GM12878 (cell line): Measurements from ENCODE around the gene COL4A5.
"Not testable (repeated sequence)": the region's sequence is repeated elsewhere in the genome, so short reads cannot be mapped to it uniquely, and the experiment has no call there.

Source experiments
- CBX3 ChIP-seq: fragments of 200-600 bp; sonication (generic); IDR thresholded peaks from 2 replicates; pipeline ENCODE4 v1.6.1; 2016; ENCODE audit warnings: low read depth, borderline replicate concordance
- NR2C2 ChIP-seq: IDR thresholded peaks from 2 replicates; pipeline ENCODE4 v1.6.1; 2011; ENCODE audit warnings: borderline replicate concordance, low read depth; ENCODE audit not compliant: control insufficient read depth, insufficient read length
- PAX5 ChIP-seq: IDR thresholded peaks from 2 replicates; pipeline ENCODE4 v1.6.1; 2011; ENCODE audit warnings: low read depth, low read length, borderline replicate concordance
- POLR2A ChIP-seq: IDR thresholded peaks from 2 replicates; pipeline ENCODE4 v1.6.1; 2011; ENCODE audit warnings: low read depth, mild to moderate bottlenecking, low read length
- RAD21 ChIP-seq: IDR thresholded peaks from 2 replicates; pipeline ENCODE4 v1.6.1; 2011; ENCODE audit warnings: mild to moderate bottlenecking, low read depth, low read length, moderate library complexity; ENCODE audit not compliant: insufficient read depth
- RUNX3 ChIP-seq: IDR thresholded peaks from 2 replicates; pipeline ENCODE4 v1.6.1; 2012; ENCODE audit warnings: low read length, inconsistent platforms
- SP1 ChIP-seq: IDR thresholded peaks from one replicate; pipeline ENCODE4 v1.6.1; 2011; ENCODE audit warnings: low read depth, low read length
- TF ChIP-seq, protein P1 (sequence below), 3 experiments: IDR thresholded peaks in 2 of 3; conservative IDR thresholded peaks in 1 of 3; 2 replicates each; pipeline ENCODE4 v1.5.1; 2011; ENCODE audit warnings: low read depth in 3 of 3, low read length in 3 of 3, mild to moderate bottlenecking in 3 of 3, control low read depth in 2 of 3, moderate library complexity in 2 of 3, inconsistent platforms in 1 of 3, mixed read lengths in 1 of 3; ENCODE audit not compliant: control insufficient read depth in 2 of 3, insufficient read depth in 1 of 3; ENCODE audit errors: extremely low read depth in 1 of 3
- TF ChIP-seq, protein P2 (sequence below): IDR thresholded peaks from 2 replicates; pipeline ENCODE4 v1.6.1; 2012; ENCODE audit warnings: mild to moderate bottlenecking, low read depth, low read length
- TF ChIP-seq, protein P3 (sequence below): IDR thresholded peaks from 2 replicates; pipeline ENCODE4 v1.6.1; 2011; ENCODE audit warnings: borderline replicate concordance, low read depth, mild to moderate bottlenecking, moderate library complexity, low read length; ENCODE audit not compliant: insufficient read depth, poor library complexity, severe bottlenecking
- TF ChIP-seq, protein P4 (sequence below): fragments of 450-650 bp; IDR thresholded peaks from 2 replicates; pipeline ENCODE4 v1.6.1; 2017; ENCODE audit warnings: mild to moderate bottlenecking, moderate library complexity

DNA sequence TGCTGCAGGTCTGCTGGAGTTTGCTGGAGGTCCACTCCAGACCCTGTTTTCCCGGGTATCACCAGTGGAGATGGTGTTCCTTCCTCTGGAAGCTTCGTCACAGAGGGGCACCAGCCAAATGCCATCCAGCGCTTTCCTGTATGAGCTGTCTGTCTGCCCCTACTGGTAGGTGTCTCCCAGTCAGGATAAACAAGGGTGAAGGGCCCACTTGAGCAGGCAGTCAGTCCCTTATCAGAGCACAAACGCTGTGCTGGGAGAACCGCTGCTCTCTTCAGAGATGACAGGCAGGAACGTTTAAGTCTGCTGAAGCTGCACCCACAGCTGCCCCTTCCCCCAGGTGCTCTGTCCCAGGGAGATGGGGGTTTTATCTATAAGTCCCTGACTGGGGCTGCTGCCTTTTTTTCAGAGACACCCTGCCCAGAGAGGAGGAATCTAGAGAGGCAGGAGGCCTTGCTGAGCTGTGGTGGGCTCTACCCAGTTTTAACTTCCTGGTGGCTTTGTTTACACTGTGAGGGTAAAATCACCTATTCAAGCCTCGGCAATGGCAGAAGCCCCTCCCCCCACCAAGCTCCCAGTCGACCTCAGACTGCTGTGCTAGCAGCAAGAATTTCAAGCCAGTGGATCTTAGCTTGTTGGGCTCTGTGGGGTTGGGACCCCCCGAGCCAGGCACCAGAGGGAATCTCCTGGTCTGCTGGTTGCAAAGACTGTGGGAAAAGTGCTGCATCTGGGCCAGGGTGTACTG is 48.5 kb upstream of the COL4A5 start:
- not testable (repeated sequence) for TF ChIP-seq CBX3, PAX5, RAD21, NR2C2, RUNX3, SP1, POLR2A
- TF ChIP-seq, protein P1, sequence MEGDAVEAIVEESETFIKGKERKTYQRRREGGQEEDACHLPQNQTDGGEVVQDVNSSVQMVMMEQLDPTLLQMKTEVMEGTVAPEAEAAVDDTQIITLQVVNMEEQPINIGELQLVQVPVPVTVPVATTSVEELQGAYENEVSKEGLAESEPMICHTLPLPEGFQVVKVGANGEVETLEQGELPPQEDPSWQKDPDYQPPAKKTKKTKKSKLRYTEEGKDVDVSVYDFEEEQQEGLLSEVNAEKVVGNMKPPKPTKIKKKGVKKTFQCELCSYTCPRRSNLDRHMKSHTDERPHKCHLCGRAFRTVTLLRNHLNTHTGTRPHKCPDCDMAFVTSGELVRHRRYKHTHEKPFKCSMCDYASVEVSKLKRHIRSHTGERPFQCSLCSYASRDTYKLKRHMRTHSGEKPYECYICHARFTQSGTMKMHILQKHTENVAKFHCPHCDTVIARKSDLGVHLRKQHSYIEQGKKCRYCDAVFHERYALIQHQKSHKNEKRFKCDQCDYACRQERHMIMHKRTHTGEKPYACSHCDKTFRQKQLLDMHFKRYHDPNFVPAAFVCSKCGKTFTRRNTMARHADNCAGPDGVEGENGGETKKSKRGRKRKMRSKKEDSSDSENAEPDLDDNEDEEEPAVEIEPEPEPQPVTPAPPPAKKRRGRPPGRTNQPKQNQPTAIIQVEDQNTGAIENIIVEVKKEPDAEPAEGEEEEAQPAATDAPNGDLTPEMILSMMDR (IDR thresholded peaks at IDR 0.05 in 2 of 3, conservative IDR thresholded peaks at IDR 0.05 in 1 of 3; ENCODE audit: control insufficient read depth in 2 of 3, extremely low read depth in 1 of 3, insufficient read depth in 1 of 3, low read depth in 3 of 3, low read length in 3 of 3): not testable (repeated sequence)
- TF ChIP-seq, protein P2, sequence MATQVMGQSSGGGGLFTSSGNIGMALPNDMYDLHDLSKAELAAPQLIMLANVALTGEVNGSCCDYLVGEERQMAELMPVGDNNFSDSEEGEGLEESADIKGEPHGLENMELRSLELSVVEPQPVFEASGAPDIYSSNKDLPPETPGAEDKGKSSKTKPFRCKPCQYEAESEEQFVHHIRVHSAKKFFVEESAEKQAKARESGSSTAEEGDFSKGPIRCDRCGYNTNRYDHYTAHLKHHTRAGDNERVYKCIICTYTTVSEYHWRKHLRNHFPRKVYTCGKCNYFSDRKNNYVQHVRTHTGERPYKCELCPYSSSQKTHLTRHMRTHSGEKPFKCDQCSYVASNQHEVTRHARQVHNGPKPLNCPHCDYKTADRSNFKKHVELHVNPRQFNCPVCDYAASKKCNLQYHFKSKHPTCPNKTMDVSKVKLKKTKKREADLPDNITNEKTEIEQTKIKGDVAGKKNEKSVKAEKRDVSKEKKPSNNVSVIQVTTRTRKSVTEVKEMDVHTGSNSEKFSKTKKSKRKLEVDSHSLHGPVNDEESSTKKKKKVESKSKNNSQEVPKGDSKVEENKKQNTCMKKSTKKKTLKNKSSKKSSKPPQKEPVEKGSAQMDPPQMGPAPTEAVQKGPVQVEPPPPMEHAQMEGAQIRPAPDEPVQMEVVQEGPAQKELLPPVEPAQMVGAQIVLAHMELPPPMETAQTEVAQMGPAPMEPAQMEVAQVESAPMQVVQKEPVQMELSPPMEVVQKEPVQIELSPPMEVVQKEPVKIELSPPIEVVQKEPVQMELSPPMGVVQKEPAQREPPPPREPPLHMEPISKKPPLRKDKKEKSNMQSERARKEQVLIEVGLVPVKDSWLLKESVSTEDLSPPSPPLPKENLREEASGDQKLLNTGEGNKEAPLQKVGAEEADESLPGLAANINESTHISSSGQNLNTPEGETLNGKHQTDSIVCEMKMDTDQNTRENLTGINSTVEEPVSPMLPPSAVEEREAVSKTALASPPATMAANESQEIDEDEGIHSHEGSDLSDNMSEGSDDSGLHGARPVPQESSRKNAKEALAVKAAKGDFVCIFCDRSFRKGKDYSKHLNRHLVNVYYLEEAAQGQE: not testable (repeated sequence)
- TF ChIP-seq, protein P3, sequence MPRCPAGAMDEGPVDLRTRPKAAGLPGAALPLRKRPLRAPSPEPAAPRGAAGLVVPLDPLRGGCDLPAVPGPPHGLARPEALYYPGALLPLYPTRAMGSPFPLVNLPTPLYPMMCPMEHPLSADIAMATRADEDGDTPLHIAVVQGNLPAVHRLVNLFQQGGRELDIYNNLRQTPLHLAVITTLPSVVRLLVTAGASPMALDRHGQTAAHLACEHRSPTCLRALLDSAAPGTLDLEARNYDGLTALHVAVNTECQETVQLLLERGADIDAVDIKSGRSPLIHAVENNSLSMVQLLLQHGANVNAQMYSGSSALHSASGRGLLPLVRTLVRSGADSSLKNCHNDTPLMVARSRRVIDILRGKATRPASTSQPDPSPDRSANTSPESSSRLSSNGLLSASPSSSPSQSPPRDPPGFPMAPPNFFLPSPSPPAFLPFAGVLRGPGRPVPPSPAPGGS: not testable (repeated sequence)
- TF ChIP-seq, protein P4, sequence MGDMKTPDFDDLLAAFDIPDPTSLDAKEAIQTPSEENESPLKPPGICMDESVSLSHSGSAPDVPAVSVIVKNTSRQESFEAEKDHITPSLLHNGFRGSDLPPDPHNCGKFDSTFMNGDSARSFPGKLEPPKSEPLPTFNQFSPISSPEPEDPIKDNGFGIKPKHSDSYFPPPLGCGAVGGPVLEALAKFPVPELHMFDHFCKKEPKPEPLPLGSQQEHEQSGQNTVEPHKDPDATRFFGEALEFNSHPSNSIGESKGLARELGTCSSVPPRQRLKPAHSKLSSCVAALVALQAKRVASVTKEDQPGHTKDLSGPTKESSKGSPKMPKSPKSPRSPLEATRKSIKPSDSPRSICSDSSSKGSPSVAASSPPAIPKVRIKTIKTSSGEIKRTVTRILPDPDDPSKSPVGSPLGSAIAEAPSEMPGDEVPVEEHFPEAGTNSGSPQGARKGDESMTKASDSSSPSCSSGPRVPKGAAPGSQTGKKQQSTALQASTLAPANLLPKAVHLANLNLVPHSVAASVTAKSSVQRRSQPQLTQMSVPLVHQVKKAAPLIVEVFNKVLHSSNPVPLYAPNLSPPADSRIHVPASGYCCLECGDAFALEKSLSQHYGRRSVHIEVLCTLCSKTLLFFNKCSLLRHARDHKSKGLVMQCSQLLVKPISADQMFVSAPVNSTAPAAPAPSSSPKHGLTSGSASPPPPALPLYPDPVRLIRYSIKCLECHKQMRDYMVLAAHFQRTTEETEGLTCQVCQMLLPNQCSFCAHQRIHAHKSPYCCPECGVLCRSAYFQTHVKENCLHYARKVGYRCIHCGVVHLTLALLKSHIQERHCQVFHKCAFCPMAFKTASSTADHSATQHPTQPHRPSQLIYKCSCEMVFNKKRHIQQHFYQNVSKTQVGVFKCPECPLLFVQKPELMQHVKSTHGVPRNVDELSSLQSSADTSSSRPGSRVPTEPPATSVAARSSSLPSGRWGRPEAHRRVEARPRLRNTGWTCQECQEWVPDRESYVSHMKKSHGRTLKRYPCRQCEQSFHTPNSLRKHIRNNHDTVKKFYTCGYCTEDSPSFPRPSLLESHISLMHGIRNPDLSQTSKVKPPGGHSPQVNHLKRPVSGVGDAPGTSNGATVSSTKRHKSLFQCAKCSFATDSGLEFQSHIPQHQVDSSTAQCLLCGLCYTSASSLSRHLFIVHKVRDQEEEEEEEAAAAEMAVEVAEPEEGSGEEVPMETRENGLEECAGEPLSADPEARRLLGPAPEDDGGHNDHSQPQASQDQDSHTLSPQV: not testable (repeated sequence)
